Measurements from ENCODE around the gene ZNHIT3. TPM values are rescaled to one million over a fixed set of nuclear protein-coding genes. Genes with fewer than 3 reads are reported as not detected.
A peak's percentile ranks its signal among the peaks of the same experiment; 100 is the strongest.

Gene ZNHIT3
- 50.5 and 81.9 TPM in 2 replicates for total RNA-seq (2014; rRNA removed; shearing (Covaris generic))
- 128 and 137 TPM in 2 replicates for polyA plus RNA-seq (2016; fragmentation: Nextera tagmentation; extraction: Ambion mirVana)
- long read RNA-seq, transcript ZNHIT3-204 (5 exons, 951 nt) = major isoform, 40 of 45 reads
- long read RNA-seq, partial matches to known transcripts = 0 of 45 reads
- long read RNA-seq, other reads (novel, unspliced or antisense) = 0 of 45 reads

- H3K27ac ChIP-seq (ENCODE audit: low read depth) = 0 out of 2 replicates have a peak within 1 kb of the TSS, but pooled peaks have one; percentile 70
- Mint-ChIP-seq H3K4me3 (peak within 1 kb of the TSS; percentile 100), H3K9me3 (peaks cover 15% of the 10 kb centered on the region), H3K27ac (peak within 1 kb of the TSS; percentile 99), H3K4me1 (peaks cover 19% of the 10 kb centered on the region), H3K36me3 (ENCODE audit: low read depth) (peaks cover 22% of the 10 kb centered on the region), H3K27me3 (ENCODE audit: insufficient read depth, low read depth, poor library complexity) (peaks cover 33% of the 10 kb centered on the region)
- H3K4me1 ChIP-seq (ENCODE audit: insufficient read depth) = peaks cover 5% of the 10 kb centered on the region
- peak within 1 kb of the TSS; percentile 94 for H3K4me2 ChIP-seq
- peaks cover 47% of the 10 kb centered on the region for H3K79me2 ChIP-seq (replicated peaks; ENCODE audit: insufficient read depth)
- no peaks in the 10 kb centered on the region for H3K9me2 ChIP-seq (ENCODE audit: insufficient read depth)
- DNase-seq (ENCODE audit: low spot score) = peak; percentile 98
- H2AFZ ChIP-seq = peak within 1 kb of the TSS; percentile 95
- ATAC-seq = peak; percentile 74
- 0 out of 2 replicates have a peak, but pooled peaks cover 3% of the 10 kb centered on the region for H3F3A ChIP-seq (replicated peaks; ENCODE audit: low read depth)
- H4K20me1 ChIP-seq (replicated peaks; ENCODE audit: insufficient read depth) = peaks cover 36% of the 10 kb centered on the region; the same call in 1 of the 2 replicates
- H3K27me3 ChIP-seq (ENCODE audit: insufficient read depth) = peaks cover 32% of the 10 kb centered on the region
- H3K36me3 ChIP-seq (ENCODE audit: insufficient read depth) = no peaks in the 10 kb centered on the region
- H3K4me3 ChIP-seq = peak within 1 kb of the TSS; percentile 87
- TF ChIP-seq CTCF (conservative IDR thresholded peaks at IDR 0.05; ENCODE audit: low read depth in 2 of 2) (no peak), NANOG (IDR thresholded peaks at IDR 0.05; ENCODE audit: borderline replicate concordance) (no peak), EZH2phosphoT487 (IDR thresholded peaks at IDR 0.05; ENCODE audit: unreplicated experiment) (no peak), ZNF331 (CRISPR knock-in tag; IDR thresholded peaks at IDR 0.05; ENCODE audit: low read depth) (no peak), POLR2AphosphoS5 (IDR thresholded peaks at IDR 0.05; ENCODE audit: low read depth) (peak; percentile 94), ZNF462 (CRISPR knock-in tag; IDR thresholded peaks at IDR 0.05) (no peak), ZNF114 (CRISPR knock-in tag; IDR thresholded peaks at IDR 0.05) (no peak), REST (IDR thresholded peaks at IDR 0.05; ENCODE audit: unreplicated experiment) (peak; percentile 29), JUNB (IDR thresholded peaks at IDR 0.05; ENCODE audit: unreplicated experiment) (no peak), EZH2 (IDR thresholded peaks at IDR 0.05; ENCODE audit: low read depth, unreplicated experiment) (no peak), STAT1 (IDR thresholded peaks at IDR 0.05; ENCODE audit: unreplicated experiment) (no peak), CREB1 (CRISPR knock-in tag; IDR thresholded peaks at IDR 0.05; ENCODE audit: low read depth) (peak; percentile 75)
Observed at GRCh38 chr17:36486204-36487194, at the start of gene ZNHIT3. Gene ZNHIT3, plus strand, starts transcription at chr17:36486681. Its CDS starts 19 bp downstream, at chr17:36486700.
